GM19035 (cell line): Measurements from ENCODE around the gene IRAK3.

Source experiments
- ATAC-seq: cut with Tn5 transposase; IDR thresholded peaks from one replicate; pipeline ENCODE4 v1.9.1; 2021; ENCODE audit not compliant: unreplicated experiment

Gene IRAK3

GRCh38 chr12:66301944-66302826, 113.2 kb downstream of the IRAK3 start, which contains the start of gene HELB:
Gene HELB, plus strand, starts transcription at chr12:66302493. Its CDS starts 111 bp downstream, at chr12:66302604.
- peak; percentile 87 for ATAC-seq

- no peak for ATAC-seq
Measured at GRCh38 chr12:66302827-66303169, 113.8 kb downstream of the IRAK3 start.

- ATAC-seq = peak; percentile 50
Measured at GRCh38 chr12:66303316-66303804, 114.3 kb downstream of the IRAK3 start.
